Keratinocyte (primary cell): ENCODE results near the gene ZBTB24.

Experiments
- CTCF ChIP-seq, 3 experiments: IDR thresholded peaks in 1 of 3; conservative IDR thresholded peaks in 1 of 3; optimal IDR thresholded peaks in 1 of 3; 2 replicates in 2 of 3; 3 replicates in 1 of 3; pipeline versions ENCODE3 to v1.5.1; 2011; ENCODE audit warnings: low read length in 3 of 3, mild to moderate bottlenecking in 3 of 3, moderate library complexity in 2 of 3, control low read depth in 1 of 3, inconsistent platforms in 1 of 3; ENCODE audit not compliant: insufficient read depth in 2 of 3; ENCODE audit errors: extremely low read depth in 1 of 3
- EZH2 ChIP-seq: IDR thresholded peaks from one replicate; pipeline ENCODE4 v1.6.1; 2012; ENCODE audit warnings: inconsistent platforms, mild to moderate bottlenecking, low read length, moderate library complexity

- no peak for TF ChIP-seq CTCF (optimal IDR thresholded peaks at IDR 0.05 in 1 of 3, IDR thresholded peaks at IDR 0.05 in 1 of 3, conservative IDR thresholded peaks at IDR 0.05 in 1 of 3; ENCODE audit: extremely low read depth in 1 of 3, insufficient read depth in 2 of 3, low read length in 3 of 3)
- no peak for TF ChIP-seq EZH2
These were observed 4.7 kb downstream of the ZBTB24 start for GRCh38 chr6:109478222-109478805.
